ENCODE measurements around the gene THTPA. TPM values are rescaled to one million over a fixed set of nuclear protein-coding genes. Genes with fewer than 3 reads are reported as not detected.

The THTPA gene, protein sequence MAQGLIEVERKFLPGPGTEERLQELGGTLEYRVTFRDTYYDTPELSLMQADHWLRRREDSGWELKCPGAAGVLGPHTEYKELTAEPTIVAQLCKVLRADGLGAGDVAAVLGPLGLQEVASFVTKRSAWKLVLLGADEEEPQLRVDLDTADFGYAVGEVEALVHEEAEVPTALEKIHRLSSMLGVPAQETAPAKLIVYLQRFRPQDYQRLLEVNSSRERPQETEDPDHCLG
- polyA plus RNA-seq (2013, experiment 1 of 2), result 13.6 TPM
- polyA plus RNA-seq (2013, experiment 2 of 2), result 17.4 TPM

DNA sequence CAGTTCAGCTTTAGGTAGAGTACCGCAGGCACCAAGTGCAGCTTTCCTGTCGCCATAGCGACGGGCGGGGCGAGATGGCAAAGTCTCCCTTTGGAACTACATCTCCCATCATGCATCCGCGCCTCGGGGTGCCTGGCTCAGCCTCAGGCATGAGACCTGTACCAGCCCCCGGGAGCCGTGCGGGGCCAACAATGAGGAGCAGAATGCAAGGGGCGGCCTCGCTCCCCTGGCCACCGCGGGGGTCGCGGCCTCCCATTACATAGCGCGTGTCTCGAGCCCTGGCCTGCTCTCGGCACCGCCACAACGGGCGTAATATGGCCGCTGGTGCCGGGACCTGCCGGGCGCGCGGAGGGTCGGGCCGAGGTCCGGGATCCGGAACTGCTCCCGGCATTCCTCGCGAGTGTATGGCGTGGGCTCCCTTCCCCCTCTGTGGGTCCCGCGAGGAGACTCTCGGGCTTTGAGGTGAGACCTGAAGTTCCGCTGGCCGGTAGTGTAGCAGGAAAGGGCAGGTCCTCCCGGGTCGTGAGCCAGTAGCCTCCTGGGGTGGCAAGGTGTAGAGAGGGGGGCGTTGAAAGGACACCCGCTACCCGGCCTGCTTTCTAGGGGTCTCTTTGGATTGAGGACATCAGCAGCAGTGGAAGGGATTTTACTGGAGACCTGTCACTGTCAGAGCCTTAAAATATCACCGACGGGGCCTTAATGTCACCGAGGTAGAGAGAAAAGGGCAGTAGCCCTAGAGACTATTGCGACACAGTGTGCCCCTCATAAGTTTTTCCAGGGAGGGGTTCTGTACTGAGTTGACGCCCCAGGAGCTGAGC, at the start of gene THTPA:
Gene THTPA (plus strand): TSS at position 390 of the 818 bp plus-strand sequence. CDS start 487 bp downstream, outside the sequence.
- Histone ChIP-seq H3K4me3 (ENCODE audit: low read length) (peak within 1 kb of the TSS; percentile 88), H3K9me3 (ENCODE audit: insufficient read depth, low read depth, low read length) (no peaks in the 10 kb centered on the region), H3K9ac (ENCODE audit: low read depth, low read length) (peak within 1 kb of the TSS; percentile 92), H3K36me3 (ENCODE audit: insufficient read depth, low read length) (peaks cover 32% of the 10 kb centered on the region), H3K27me3 (ENCODE audit: insufficient read depth, low read length) (no peaks in the 10 kb centered on the region), H3K4me1 (ENCODE audit: insufficient read depth, low read length) (peaks cover 13% of the 10 kb centered on the region), H3K27ac (ENCODE audit: low read depth, low read length) (peak within 1 kb of the TSS; percentile 88)
- WGBS, result 2% methylated on average over 54 of the region's 54 CpGs

DNA sequence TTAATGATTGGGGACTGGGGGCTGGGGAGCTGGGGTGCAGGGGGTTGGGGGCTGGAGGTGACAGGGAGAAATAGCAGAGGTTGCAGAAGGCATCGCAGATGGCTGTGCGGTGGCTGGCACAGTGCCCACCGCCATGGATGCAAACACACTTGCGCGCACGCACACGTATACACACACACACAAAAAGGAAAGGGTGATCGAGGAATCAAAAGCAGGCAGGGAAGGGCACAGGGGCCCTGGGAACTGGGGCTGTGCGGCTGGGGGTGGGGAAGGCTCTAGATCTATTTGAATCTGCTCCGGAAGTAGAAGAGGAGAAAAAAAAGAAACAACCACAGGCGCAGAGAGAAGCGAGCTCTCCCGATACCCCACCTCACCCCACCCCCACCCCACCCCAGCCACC, 43.9 kb upstream of the THTPA start:
- no peaks in the 10 kb centered on the region; the same call in 1 of the 2 replicates for H3K4me1 ChIP-seq (ENCODE audit: insufficient read depth, low read length)
- H3K9me3 ChIP-seq (ENCODE audit: insufficient read depth, low read depth, low read length), result no peaks in the 10 kb centered on the region
- H3K36me3 ChIP-seq (ENCODE audit: insufficient read depth, low read length), result no peaks in the 10 kb centered on the region
- H3K9ac ChIP-seq (ENCODE audit: low read depth, low read length), result no peak overlapping the region
- no peak overlapping the region for H3K27ac ChIP-seq (ENCODE audit: low read depth, low read length)
- 84% methylated on average over 9 of the region's 13 CpGs for WGBS
- 0 out of 2 replicates have a peak, but pooled peaks cover 4% of the 10 kb centered on the region for H3K27me3 ChIP-seq (ENCODE audit: insufficient read depth, low read length)
- no peak overlapping the region for H3K4me3 ChIP-seq (ENCODE audit: low read length)

DNA sequence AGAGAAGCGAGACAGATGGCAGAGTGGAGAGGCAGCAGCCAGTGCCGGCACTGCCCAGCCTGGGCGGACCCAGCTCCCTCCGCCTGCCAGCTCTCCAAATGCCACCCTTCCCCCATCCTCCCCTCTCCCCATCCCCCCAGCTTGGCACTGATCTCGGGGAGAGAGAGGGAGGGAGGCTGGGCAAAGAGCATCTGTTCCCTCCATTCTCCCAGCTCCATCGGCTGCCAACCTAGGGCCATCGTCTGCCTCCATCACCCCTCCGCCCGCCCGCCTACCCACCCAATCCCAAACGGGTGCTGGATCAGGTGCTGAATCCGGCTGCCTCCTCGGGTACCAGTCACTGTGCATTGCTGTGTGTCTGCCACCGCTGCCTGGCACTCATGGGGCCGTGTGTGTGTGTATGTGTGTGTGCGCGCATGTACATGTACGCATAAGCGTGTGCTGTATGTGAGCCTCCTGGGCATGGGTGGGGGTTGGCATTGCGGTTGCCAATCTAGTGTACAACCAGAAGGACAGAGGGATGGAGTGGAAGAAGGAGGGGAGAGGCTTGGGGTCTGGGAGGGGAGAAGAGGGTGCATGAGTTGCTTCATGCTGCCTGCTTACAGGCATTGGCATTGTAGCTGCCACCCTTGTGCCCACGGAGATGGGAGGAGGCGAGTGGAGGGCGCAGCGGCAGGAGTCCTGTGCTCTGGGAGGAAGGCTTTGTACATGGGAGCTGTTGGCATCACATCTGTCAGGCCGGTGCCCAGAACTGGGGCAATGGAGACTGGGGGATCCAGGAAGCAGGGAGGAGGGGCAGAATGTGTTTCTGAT, 42.9 kb upstream of the THTPA start:
- Histone ChIP-seq H3K36me3 (ENCODE audit: insufficient read depth, low read length) (no peaks in the 10 kb centered on the region), H3K27me3 (ENCODE audit: insufficient read depth, low read length) (0 out of 2 replicates have a peak, but pooled peaks cover 4% of the 10 kb centered on the region), H3K4me3 (ENCODE audit: low read length) (no peak overlapping the region), H3K9ac (ENCODE audit: low read depth, low read length) (no peak overlapping the region), H3K9me3 (ENCODE audit: insufficient read depth, low read depth, low read length) (no peaks in the 10 kb centered on the region), H3K4me1 (ENCODE audit: insufficient read depth, low read length) (peaks cover 7% of the 10 kb centered on the region), H3K27ac (ENCODE audit: low read depth, low read length) (no peak overlapping the region)
- 91% methylated on average over 22 of the region's 25 CpGs for WGBS

DNA sequence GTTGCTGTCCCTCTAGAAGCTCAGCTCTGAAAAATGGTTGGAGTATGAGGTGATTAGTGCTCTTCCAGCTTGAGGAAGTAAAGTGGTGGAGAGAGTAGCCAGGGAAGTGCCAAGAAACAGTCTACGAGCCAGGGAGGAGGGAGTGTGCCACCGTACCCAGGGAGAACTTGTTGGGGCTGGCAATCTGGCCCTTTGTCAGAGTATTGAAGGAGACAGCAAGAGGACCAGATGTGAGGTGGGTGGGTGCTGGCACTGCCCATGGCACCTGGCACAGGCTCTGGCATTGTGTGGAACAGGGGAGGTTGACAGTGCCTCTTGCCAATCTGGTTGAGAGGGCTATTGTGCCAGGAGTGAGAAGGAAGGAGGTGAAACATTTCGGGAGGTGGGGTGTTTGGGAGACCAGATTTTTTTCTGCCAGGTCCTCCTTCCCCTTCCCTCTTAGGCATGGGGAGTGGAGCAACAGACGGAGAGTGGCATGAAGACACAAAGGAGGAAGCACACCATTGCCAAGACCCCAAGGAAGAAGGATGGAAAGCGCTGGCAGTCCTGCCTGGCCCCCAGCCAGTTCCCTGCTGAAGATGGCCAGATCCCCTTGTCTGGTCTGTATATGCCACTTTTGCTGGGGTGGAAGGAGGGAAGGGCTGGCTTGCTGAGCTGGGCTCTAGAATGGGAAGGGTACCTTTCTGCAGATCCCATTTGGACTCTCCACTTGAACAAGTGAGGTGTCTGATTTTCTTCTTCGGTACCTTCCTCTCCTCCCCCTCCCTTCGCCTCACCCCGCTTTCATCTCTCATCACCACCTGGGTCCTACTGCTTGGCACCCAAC, 42.0 kb upstream of the THTPA start:
- Histone ChIP-seq H3K27me3 (ENCODE audit: insufficient read depth, low read length) (0 out of 2 replicates have a peak, but pooled peaks cover 4% of the 10 kb centered on the region), H3K36me3 (ENCODE audit: insufficient read depth, low read length) (no peaks in the 10 kb centered on the region), H3K4me1 (ENCODE audit: insufficient read depth, low read length) (peaks cover 15% of the 10 kb centered on the region), H3K4me3 (ENCODE audit: low read length) (no peak overlapping the region), H3K27ac (ENCODE audit: low read depth, low read length) (no peak overlapping the region), H3K9ac (ENCODE audit: low read depth, low read length) (no peak overlapping the region), H3K9me3 (ENCODE audit: insufficient read depth, low read depth, low read length) (no peaks in the 10 kb centered on the region)
- 95% methylated on average over 8 of the region's 8 CpGs for WGBS

DNA sequence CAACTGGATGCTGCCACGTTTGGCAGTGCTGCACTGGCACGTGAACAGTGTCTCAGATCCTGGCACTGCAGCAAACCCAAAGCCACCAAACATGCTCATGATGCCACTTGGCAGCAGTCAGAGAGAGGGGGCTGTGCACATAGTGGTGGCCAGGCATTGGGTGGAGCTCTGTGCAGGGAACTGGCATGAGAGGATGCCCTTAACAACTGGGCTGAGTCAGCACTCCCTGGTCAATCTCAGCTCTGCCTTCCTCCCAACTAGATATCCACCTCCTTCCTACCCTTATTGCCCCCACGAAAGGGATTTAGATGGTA, 41.5 kb upstream of the THTPA start:
- WGBS, result 85% methylated on average over 3 of the region's 3 CpGs
- peaks cover 21% of the 10 kb centered on the region for H3K4me1 ChIP-seq (ENCODE audit: insufficient read depth, low read length)
- H3K27ac ChIP-seq (ENCODE audit: low read depth, low read length), result no peak overlapping the region
- no peaks in the 10 kb centered on the region for H3K9me3 ChIP-seq (ENCODE audit: insufficient read depth, low read depth, low read length)
- H3K9ac ChIP-seq (ENCODE audit: low read depth, low read length), result no peak overlapping the region
- no peak overlapping the region for H3K4me3 ChIP-seq (ENCODE audit: low read length)
- no peaks in the 10 kb centered on the region for H3K36me3 ChIP-seq (ENCODE audit: insufficient read depth, low read length)
- 0 out of 2 replicates have a peak, but pooled peaks cover 4% of the 10 kb centered on the region for H3K27me3 ChIP-seq (ENCODE audit: insufficient read depth, low read length)

DNA sequence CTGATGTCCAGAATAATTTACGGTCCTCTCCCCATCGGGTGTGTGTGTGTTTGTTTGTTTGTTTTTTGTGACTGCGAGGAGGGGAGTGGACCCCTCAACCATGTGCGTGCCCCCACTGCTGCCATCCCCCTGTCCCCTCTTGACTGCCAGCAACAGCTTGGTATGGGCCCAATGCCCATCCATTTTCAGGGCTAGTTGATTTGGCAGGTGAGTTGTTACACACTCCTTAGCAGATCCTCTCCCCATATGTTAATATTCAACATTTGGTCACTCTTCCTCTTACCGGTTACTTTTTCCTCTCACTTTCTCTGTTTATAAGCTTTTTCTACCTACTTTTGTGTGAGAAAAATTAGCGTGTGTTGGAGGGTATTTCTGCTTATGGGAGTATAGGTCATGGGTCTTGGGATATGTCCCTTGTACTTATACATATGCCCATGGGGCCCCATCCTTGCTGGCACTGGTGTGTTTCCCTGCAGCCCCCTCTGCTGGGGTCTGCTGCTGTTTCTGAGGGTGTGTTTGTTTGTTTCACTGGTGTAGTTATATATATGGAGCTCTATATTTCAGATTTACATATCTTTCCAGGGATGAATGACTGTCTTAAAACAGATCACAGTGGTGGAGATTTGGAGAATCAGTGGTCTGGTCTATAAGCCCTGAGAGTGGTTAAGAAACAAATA, 38.3 kb upstream of the THTPA start:
- no peaks in the 10 kb centered on the region for H3K9me3 ChIP-seq (ENCODE audit: insufficient read depth, low read depth, low read length)
- H3K36me3 ChIP-seq (ENCODE audit: insufficient read depth, low read length), result no peaks in the 10 kb centered on the region
- H3K4me1 ChIP-seq (ENCODE audit: insufficient read depth, low read length), result peaks cover 32% of the 10 kb centered on the region
- no peak overlapping the region for H3K9ac ChIP-seq (ENCODE audit: low read depth, low read length)
- 0 out of 2 replicates have a peak, but pooled peaks cover 4% of the 10 kb centered on the region for H3K27me3 ChIP-seq (ENCODE audit: insufficient read depth, low read length)
- no peak overlapping the region for H3K4me3 ChIP-seq (ENCODE audit: low read length)
- 100% methylated on average over 1 of the region's 6 CpGs for WGBS
- H3K27ac ChIP-seq (ENCODE audit: low read depth, low read length), result no peak overlapping the region; the same call in 1 of the 2 replicates

DNA sequence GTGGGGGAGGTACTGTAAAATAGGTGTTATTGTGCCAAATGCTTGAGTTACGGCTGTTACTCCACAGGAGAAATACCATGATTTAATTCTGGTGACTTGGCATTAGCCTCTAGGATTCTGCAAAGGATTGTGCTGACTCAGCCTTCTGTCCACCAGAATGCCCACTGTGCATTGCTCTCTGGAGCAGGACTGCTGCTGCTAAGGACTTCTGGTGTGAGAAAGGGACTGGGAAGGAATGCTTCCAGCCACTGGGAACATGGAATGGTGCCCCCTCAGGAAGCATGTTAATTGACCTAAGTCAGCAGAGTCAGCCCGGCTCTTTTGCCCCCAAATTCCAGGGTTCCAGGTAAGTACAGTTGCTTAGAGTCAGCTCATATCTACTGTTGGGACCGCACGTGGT, 37.4 kb upstream of the THTPA start:
- Histone ChIP-seq H3K9ac (ENCODE audit: low read depth, low read length) (no peak overlapping the region), H3K4me3 (ENCODE audit: low read length) (no peak overlapping the region), H3K27me3 (ENCODE audit: insufficient read depth, low read length) (0 out of 2 replicates have a peak, but pooled peaks cover 4% of the 10 kb centered on the region), H3K36me3 (ENCODE audit: insufficient read depth, low read length) (no peaks in the 10 kb centered on the region), H3K27ac (ENCODE audit: low read depth, low read length) (no peak overlapping the region; the same call in 1 of the 2 replicates), H3K4me1 (ENCODE audit: insufficient read depth, low read length) (peaks cover 32% of the 10 kb centered on the region), H3K9me3 (ENCODE audit: insufficient read depth, low read depth, low read length) (no peaks in the 10 kb centered on the region)
- 76% methylated on average over 4 of the region's 4 CpGs for WGBS

DNA sequence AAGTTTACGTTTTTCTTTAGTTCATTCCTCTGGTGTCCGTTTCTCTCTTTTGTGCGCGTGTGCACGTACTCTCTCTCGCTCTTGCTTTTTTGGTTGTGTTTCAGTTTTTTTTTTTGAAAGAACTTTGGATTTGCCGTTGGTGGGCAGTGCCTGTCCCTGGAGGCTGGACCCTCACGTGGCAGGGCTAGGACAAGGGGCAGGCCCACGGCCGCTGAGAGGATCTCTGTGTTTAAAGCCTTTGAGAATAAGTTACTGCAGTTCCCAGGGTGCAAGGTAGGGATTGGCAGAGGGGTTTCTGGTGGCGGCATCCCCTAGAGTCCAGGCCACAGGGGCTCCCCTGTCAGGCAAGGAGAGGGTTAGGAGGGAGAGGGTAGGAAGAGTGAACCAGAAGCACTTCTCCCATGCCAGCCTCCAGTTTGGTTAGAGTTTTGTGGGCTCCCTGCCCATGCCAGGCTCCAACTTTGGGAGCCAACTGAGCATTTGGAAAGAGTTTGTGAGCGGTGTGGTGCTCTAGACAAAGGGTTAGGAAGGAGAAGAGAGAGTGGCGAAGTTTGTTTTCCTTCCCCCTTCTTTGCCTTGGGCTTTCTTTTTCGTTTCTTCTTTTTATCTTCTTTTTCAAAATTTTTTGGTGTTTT, 35.1 kb upstream of the THTPA start:
- Histone ChIP-seq H3K9me3 (ENCODE audit: insufficient read depth, low read depth, low read length) (no peaks in the 10 kb centered on the region), H3K36me3 (ENCODE audit: insufficient read depth, low read length) (peaks cover 17% of the 10 kb centered on the region), H3K27me3 (ENCODE audit: insufficient read depth, low read length) (0 out of 2 replicates have a peak, but pooled peaks cover 4% of the 10 kb centered on the region), H3K9ac (ENCODE audit: low read depth, low read length) (no peak overlapping the region), H3K4me3 (ENCODE audit: low read length) (no peak overlapping the region), H3K4me1 (ENCODE audit: insufficient read depth, low read length) (peaks cover 32% of the 10 kb centered on the region), H3K27ac (ENCODE audit: low read depth, low read length) (no peak overlapping the region)
- 88% methylated on average over 13 of the region's 14 CpGs for WGBS

DNA sequence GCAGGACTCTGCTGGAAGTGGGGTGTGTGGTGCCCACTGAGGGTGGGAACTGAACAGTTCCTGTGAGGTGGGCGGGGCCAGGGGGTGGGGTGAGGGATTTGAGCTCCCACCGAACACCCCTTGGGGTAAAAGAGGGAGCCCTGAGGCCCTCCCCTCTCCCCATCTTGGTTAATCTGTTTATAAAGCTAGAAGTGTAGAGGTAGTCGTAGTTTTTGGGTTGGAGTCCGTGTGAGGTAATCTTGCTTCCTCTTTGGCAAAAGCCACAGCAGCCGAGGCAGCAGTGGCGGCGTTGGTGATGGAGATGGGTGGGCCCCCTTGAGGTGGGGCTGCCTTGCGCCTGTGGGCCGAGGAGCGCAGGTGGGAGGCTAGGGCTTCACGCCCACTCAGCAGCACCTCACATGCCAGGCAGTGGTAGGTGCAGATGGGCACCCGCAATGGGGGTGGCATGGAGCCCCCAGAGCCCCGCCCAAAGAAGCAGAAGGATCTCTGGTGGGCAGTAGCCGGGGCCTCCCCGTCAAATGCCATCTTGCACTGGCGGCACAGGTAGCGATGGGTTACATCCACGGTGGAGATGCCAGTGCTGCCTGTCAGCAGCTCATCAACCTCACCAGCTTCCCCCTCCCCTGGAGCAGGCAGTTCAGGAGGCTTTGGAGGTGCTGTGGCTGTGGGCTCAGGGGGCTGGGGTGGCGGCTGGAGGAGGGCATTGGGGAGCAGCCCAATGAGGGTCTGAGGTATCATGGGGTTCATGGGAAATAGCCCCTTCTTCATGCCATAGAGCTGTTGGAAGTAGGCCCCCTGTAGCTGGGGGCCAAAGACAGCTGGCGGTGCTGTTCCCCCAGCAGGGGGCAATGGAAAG, 34.1 kb upstream of the THTPA start:
- no peaks in the 10 kb centered on the region for H3K27me3 ChIP-seq (ENCODE audit: insufficient read depth, low read length)
- H3K4me1 ChIP-seq (ENCODE audit: insufficient read depth, low read length), result peaks cover 32% of the 10 kb centered on the region
- H3K36me3 ChIP-seq (ENCODE audit: insufficient read depth, low read length), result peaks cover 27% of the 10 kb centered on the region
- no peak overlapping the region for H3K4me3 ChIP-seq (ENCODE audit: low read length)
- no peak overlapping the region for H3K9ac ChIP-seq (ENCODE audit: low read depth, low read length)
- WGBS, result 93% methylated on average over 19 of the region's 20 CpGs
- H3K27ac ChIP-seq (ENCODE audit: low read depth, low read length), result no peak overlapping the region
- H3K9me3 ChIP-seq (ENCODE audit: insufficient read depth, low read depth, low read length), result no peaks in the 10 kb centered on the region

Measured in HUES64 (cell line).